Right ventricle myocardium inferior (tissue), 1 donor: ENCODE data around the gene FREM1. TPM values are rescaled to one million over a fixed set of nuclear protein-coding genes. Genes with fewer than 3 reads are reported as not detected.
A peak's percentile ranks its signal among the peaks of the same experiment; 100 is the strongest.

ENCODE experiments used
- ATAC-seq: fragments of 200-7000 bp; cut with Tn5 transposase; one replicate; pipeline ENCODE4 v1.9.1; 2020; ENCODE audit warnings: mild to moderate bottlenecking, moderate library complexity
- DNase-seq: peaks from one replicate; pipeline ENCODE4 v3.0.0; 2021; ENCODE audit errors: missing footprints
- intact Hi-C: fragments of 100-400 bp; cut with DNase I; formaldehyde crosslinking; loops from one replicate; pipeline ENCODE4 v1.11.0; 2022
- total RNA-seq: library from RNA; stranded (reverse); fragmentation: NEBNext Ultra II Directional; extraction: Animal tissue kit (Norgen Biotek cat#: 25700); gene quantifications from one replicate; pipeline ENCODE4 v1.2.1, GENCODE V29; 2021
- donor health status: DM: no; HTN: yes; CAD: no; lungs with severe emphysema.

Gene FREM1
- total RNA-seq, 1 donor from 2014 or later: 2.9 TPM

DNA sequence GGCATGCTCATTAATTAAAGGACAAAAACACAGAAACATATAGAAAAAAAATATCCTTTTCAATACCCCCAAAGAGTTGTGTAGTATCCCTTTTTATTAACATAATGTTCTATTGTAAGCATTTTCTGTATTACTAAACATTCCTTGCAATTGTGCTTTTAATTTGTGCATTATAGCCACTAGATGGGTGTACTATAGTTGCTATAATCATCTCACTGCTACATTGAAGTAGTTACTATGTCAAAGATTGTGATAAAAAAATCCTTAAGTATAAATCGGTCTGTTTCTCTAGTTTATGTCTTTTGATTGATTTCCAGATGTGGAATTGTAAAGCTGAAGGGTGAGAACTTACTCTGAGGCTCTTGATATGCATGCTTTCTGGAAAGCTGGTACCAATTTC is 21.4 kb downstream of the FREM1 start:
- ATAC-seq (no peak), DNase-seq (no peak)
- intact Hi-C loops: no loop called here

DNA sequence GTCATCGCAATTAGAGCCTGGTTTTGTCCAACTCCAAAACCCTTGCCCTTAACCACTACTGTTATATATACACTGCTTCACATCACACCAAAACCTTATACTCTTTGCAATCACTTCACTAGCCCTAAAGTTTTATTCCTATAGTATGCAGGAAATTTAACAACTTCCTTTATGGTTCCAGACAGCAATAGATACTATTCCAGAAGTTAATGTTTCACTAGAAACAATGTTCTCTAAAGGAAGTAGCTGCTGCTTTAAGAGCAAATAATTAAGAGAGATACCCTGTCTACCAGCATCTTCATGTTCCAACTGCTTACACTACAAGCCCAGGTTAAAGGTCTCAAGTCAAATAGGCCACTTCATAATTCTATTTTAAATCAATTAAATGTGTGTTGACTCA is 22.0 kb downstream of the FREM1 start:
- intact Hi-C loops: no loop called here
- DNase-seq (no peak), ATAC-seq (no peak)

DNA sequence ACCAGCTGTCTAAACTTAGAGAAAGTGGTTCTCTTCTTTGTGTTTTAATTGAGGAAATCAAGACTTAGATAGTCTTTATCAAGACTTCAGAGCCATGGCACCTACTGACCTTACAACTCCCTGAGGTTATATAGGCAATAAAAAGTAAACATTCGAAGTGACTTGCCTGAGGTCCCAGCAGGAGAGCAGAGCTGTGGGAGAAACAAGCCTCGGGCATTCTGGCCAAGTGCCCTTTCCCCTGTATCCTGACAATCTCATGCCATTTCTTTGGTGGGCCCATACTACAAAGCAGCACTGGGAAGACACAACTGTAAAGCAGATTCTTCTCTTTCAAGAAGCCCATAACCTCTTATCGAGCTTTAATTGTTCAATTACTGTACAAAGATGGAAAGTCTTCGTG is 23.1 kb downstream of the FREM1 start:
- ATAC-seq (no peak), DNase-seq (no peak)
- intact Hi-C loops: no loop called here

DNA sequence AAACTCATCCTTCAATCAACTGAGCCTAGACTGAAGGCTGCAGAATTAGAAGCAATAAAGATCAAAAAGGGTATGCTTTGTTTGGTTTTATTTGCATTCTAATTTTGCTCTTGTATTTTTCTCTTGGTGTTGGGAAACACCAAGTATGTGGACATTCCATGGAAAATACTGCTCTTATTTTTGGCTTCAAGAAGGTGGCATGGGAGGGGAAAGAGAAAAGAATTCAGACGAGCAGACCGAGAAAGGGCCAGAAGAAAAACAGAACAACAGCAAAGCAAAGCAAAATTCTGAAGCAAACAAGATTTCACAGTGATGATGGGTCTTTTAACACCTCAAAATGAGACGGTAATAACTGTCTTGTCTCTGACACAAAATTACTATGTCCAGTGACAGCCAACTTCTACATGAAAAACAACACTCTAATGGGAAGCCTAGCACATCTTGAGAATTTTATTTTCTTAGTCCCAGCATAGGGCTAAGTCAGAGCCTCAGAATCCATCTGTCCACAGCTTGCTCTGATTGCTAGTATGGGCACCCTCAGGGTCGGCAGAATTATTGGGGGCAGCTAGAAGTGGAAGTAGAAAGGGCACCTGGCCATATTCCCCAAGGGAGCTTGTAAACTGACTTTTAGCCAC is 26.8 kb downstream of the FREM1 start:
- intact Hi-C loops: no loop called here
- ATAC-seq (peak; percentile 67), DNase-seq (no peak)

DNA sequence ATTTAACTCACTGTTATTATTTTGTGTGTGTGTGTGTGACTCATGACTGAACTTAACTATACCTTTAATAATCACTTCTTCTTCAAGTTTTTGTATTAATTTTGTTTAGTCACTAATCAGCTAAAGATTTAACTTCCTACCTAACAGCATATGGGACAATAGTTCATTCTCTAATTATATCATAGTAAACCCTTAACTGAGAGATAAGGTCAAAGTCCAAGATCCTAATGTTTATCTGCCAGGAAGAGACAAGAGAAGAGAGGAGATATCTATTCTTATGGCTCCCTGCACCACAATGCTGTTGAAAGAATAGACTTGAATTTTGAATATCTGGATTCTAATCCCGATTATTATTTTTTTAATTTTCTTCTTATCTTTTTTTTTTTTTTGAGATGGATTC is 28.1 kb downstream of the FREM1 start:
- DNase-seq (no peak), ATAC-seq (no peak)
- intact Hi-C loops: no loop called here

DNA sequence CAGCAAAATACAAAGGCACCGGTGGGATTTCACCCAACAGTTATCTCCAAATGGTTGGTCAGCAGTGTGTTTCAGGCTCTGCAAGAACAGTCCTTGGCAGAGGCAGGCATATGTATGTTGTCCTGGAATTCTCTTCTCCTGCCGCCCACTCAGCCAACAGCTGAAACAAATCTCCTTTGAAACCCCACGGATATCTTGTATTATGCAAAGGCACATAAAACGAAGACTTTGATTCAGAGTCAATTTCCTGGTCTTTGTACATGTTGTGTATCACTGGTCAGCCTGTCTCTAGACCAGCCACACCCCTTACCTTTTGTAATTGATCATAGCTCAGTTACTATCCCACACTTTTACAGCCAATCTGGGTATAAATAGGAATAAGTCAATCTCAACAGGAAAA is 29.2 kb downstream of the FREM1 start:
- DNase-seq: no peak
- peak; percentile 30 for ATAC-seq
- intact Hi-C loops: no loop called here

DNA sequence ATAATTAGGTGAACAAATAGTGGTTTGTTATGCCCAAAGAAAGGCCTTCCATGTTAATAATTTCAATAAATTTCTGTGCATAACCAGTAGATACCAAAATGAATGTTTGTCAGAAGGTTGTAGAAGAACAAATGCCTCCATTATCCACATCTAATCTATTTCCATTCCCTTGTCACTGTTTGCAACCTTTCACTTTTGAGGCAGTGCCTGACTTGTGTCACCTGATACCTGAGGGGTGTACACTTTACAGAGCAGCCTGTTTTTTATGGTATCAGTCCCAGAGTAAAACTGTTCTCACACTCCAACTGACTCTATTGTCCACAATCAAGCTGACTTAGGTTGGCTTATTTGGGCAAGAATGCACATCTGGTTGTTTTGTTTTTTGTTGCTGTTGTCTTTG is 40.1 kb downstream of the FREM1 start:
- DNase-seq (no peak), ATAC-seq (no peak)
- intact Hi-C loops: no loop called here

DNA sequence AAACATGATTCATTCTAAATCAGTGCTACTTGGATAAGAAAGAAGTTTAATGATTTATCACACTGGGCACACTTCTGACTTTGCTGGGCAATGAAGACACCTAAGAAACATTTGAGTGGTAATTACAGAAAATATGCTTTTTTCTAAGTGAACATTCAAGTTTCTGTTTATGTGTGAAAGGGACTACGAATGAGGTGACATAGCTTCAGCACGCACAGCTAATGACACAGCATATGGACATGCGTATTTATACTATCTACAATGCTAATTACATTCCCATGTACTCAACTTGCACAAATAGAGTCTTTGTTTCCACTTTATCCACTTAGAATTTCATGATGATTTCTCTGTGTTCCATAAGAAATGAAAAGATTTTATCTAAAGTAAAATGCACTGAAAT is 40.6 kb downstream of the FREM1 start:
- intact Hi-C loops: no loop called here
- DNase-seq: no peak

DNA sequence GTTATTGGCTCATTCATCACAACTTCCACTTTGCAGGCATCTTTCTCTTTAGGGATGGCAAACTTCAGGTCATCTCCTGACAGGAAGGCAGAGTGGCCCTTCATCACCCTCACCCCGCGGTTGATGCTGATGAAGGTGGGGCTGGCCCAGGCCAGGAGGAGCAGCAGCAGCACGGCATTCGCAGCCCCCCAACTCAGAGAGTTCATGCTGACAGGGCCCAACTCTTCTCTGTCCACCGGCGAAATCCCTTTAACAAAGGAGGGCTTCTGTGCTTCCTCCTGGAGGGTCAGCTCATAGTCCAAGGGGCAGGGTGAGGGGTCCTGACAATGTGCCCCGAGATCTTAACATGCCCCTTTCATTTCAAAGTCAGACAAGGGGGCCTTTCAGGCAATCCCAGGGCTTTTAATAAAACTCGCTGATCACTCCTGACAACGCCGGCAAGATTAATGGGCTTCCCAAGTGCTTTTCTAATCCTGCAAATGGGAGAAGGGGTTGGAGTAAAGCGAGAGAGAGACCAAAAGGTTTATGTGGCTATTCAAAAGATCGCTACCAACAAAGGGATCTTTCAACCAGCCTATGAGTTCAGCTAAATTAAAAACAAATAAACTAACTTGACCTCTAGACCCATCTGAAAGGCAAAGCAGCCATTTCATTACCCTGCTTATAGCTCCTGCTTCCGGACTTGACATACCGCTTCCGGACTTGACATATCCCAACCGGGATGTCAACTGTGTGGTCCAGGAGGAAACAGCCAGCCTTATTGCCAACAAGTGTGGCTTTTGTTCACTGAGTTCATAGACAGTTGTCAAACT is 41.2 kb downstream of the FREM1 start:
- intact Hi-C loops: no loop called here
- ATAC-seq: no peak
- DNase-seq: no peak

More for the DNA sequence above, 40.6 kb downstream of the FREM1 start:
- ATAC-seq: no peak

DNA sequence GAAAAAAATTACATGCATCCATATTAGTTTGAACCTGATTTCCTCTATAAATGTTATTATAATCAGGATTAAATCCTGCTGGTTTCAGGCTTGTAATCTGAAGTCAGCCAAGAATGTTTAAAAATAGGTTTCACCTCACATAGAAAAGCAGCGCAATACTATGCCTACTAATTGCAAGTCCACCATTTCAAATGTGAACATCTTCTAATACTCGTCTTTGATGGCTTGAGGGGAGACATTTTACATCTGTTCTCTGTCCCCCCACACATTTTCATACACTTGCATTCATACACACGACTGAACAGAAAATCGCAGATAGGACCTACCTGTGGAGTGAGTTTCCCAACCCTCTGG is 41.8 kb downstream of the FREM1 start:
- intact Hi-C loops: no loop called here
- no peak for ATAC-seq

DNA sequence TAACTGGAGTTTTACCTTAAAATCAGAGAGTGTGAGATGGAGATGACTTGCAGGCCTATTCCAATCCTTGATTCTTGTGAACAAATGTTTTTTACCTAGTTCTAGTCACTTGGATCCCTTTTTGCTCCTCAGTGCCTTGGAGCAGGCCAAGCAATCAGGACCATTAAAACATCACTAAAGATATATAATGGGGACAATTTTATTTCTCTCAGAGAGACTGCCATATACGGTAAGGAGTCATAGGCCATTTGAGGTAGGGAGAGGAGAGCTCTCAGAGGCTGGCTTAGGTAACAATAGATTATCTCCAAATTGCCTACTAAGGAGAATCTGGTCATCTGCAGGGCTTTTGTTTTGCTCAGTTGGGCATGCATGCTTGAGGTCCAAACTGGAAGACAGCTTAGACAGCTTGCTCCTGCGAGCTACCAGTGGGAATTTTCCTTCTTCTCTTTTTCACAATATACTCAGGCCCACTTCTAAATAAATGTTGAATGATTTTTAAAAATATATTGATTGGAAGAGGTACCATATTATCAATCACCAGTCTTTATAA is 44.0 kb downstream of the FREM1 start:
- DNase-seq (no peak), ATAC-seq (no peak)
- intact Hi-C loops: no loop called here

More for the DNA sequence above, 41.8 kb downstream of the FREM1 start:
- DNase-seq: no peak

DNA sequence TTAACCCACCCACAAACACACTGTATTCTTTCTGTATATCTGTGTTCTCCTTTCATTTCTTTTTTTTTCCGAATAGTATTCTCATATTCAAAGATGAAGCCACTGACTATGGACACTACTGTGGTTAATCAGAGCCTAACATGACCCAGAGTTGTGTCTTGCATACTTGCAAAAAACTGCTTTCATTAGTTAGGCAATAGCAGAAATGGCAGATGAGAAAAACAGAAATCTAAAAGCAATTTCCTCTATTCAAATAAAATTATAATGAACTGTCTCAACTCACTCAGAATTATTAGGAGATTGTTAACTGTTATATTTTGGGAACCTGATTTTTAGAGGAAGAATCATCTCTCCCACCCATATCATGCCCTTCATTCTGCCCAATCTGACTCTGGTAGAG is 45.9 kb downstream of the FREM1 start:
- no peak for ATAC-seq
- intact Hi-C loops: no loop called here

DNA sequence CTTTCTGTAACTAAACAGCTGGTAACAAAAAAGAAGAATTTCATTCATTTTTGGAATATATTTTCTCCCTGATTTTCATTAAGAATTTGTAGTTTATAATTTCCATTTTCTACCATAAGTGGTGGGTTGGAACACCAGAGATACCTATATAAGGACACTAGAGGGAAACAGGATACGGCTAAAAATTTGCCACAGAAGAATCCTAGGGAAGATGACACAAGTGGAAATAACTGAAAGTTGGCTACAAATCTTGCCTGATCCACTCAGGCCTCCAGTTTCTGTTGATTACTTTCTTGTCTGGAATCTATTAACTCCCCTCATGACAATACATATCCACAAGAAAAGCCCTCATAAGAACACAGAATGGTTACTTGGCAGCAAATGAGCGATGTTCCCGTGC is 46.8 kb downstream of the FREM1 start:
- no peak for ATAC-seq
- intact Hi-C loops: no loop called here
- no peak for DNase-seq

More for the DNA sequence above, 45.9 kb downstream of the FREM1 start:
- DNase-seq: no peak

DNA sequence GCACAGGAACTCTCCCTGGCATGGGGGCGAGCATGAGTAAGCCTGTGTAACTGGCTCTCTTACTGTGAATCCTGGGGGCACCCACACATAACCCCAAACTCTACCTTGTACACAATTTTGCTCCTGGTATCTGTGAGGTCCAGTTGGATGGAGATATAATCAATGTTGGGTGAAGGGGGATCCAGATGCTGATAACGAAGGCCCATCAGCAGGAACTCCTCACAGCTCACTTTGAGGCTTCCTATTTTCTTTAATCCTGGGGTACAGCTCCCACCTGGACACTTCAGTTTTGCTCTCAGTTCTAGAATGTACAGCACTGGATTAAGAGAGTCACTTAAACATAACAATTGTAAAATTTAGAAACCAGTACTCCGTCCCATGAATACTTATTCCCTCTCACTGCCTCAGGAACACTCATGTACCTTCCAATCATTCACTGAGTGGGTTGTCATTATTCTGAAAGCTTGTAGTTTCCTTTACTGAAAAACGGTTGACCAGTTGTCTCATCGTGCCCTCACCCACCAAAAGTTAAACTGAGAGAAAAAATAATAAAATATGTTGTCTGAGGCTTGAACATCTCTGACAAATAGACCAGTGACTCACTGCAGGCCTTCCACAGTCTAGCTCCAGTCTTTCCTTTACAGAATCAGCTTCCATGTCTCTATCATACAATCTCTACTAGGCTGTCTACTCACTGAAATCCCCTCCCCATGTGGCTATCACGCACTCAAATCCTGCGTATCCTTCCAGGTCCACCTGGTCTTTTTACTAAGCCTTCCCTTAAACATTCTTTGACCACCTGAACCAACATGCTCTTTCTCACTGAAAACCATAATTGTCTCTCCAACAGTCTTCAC is 52.6 kb downstream of the FREM1 start:
- DNase-seq (no peak), ATAC-seq (no peak)
- intact Hi-C loops: no loop called here

DNA sequence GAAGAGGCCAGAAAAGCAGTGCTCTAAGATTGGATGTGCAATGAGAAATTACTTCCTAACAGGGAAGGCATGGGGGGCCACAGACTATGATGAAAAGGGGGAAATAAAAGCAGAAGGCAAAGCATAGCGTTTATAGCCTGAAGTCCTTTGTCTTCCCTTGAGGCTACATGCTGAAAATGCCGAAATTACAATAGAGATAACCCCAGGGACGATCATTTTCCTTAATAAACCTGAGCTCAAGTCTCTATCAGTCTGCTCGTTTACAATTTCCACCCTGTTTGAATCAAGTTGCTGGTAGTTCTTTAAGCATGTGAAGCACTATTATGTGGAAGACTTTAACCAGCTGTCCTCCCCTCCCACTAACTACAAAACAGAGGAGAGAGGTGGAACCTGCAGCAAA is 60.4 kb downstream of the FREM1 start:
- no peak for DNase-seq
- no peak for ATAC-seq
- intact Hi-C loops: no loop called here

DNA sequence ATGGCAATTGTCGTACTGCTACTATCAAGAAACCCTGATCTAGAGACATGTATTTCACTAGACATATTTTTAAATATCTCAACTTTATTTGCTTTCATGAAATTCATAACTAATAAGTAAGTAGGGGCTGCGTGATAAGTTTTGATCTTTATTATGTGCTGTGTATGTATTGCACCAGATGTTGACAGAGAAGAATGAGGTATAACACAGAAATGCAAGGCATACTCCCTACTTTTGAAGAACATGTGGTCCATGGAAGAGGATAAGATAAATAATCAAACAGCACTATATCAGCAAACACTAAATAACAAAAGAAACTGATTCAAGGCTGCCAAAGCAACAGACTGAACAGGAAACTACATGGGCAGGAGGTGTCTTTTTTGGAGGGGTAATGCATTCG is 60.9 kb downstream of the FREM1 start:
- ATAC-seq (no peak), DNase-seq (no peak)
- intact Hi-C loops: no loop called here

DNA sequence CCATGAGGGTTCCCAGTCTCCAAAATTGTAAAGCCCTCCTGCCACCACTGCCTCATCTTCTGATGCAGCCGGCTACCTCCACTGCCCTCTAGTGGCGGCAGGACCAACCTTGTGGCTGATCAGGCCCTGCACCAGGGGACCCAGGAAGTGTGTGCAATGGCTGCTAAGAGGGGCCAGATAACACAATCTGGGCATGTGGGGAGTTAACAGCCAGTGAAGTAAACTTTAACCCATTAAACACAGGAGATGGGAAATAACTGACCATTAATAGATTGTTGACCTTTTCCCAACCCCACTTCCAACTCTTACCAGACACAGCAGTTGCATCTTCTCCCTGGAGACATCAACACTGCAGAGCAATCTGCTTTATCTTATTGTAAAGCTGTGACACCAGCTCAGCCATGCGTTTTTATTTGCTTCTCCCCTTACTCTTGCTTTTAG is 63.3 kb downstream of the FREM1 start:
- peak; percentile 50 for ATAC-seq
- intact Hi-C loops: no loop called here
- peak; percentile 55 for DNase-seq

DNA sequence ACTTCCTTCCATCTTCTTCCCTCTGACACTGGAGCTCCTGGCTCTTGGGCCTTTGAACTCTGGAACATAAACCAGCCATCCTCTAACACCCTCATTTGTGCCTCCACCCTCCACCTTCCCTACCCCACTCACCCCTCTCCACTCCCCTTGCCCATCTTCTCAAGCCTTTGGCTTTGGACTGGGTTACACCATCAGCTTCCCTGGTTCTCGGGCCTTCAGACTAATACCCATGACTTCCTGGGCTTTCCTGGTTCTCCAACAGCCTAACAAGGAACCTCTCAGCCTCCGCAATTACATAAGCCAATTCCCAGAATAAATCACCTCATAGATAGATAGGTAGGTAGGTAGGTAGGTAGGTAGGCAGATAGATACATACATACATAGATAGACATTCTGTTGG is 67.1 kb downstream of the FREM1 start:
- DNase-seq: no peak
- intact Hi-C loops: no loop called here
- no peak for ATAC-seq

DNA sequence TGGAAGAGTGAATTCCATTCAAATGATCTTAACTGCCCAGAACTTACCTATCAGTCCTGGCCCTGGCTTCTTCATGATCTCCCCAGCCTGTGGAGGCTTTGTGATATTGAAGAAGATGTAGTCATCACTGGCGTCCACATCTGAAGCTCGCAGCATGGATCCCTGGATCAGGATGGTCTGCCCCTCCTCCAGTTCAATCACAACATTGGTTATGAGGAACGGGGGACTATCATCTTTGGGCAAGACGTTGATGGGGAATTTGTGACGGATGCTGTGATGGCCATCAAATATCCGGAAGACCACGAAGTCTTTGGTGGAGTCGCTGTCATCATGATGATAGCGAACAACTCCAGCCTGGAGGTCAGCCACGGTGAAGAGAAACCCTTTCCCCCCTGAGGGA is 68.0 kb downstream of the FREM1 start:
- intact Hi-C loops: no loop called here
- no peak for DNase-seq
- ATAC-seq: no peak
